Measurements from ENCODE around the gene HHAT.

Gene HHAT

GRCh38 chr1:210372491-210372890 lies 43.8 kb downstream of the HHAT start:
- H3F3A ChIP-seq (ENCODE audit: insufficient read depth, low read length), result no peaks in the 10 kb centered on the region
- no peaks in the 10 kb centered on the region for H3K4me1 ChIP-seq (ENCODE audit: insufficient read depth, low read length, severe bottlenecking)
- H2AFZ ChIP-seq (ENCODE audit: low read length), result no peak overlapping the region
- no peak overlapping the region for H3K4me2 ChIP-seq (ENCODE audit: low read length)
- no peaks in the 10 kb centered on the region for H4K20me1 ChIP-seq (ENCODE audit: insufficient read depth, low read length)
- H3K27me3 ChIP-seq (ENCODE audit: insufficient read depth, low read length), result no peaks in the 10 kb centered on the region
- H3K4me3 ChIP-seq (ENCODE audit: low read depth, low read length, poor library complexity, severe bottlenecking), result no peak overlapping the region
- H3K9me2 ChIP-seq (ENCODE audit: low read depth, low read length), result no peaks in the 10 kb centered on the region
- H3K9ac ChIP-seq (ENCODE audit: low read length), result no peak overlapping the region
- H3K79me2 ChIP-seq (ENCODE audit: insufficient read depth, low read length), result no peaks in the 10 kb centered on the region
- no peak for TF ChIP-seq EZH2 (IDR thresholded peaks at IDR 0.05; ENCODE audit: borderline replicate concordance, low read length)
- TF ChIP-seq, protein P1, sequence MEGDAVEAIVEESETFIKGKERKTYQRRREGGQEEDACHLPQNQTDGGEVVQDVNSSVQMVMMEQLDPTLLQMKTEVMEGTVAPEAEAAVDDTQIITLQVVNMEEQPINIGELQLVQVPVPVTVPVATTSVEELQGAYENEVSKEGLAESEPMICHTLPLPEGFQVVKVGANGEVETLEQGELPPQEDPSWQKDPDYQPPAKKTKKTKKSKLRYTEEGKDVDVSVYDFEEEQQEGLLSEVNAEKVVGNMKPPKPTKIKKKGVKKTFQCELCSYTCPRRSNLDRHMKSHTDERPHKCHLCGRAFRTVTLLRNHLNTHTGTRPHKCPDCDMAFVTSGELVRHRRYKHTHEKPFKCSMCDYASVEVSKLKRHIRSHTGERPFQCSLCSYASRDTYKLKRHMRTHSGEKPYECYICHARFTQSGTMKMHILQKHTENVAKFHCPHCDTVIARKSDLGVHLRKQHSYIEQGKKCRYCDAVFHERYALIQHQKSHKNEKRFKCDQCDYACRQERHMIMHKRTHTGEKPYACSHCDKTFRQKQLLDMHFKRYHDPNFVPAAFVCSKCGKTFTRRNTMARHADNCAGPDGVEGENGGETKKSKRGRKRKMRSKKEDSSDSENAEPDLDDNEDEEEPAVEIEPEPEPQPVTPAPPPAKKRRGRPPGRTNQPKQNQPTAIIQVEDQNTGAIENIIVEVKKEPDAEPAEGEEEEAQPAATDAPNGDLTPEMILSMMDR (IDR thresholded peaks at IDR 0.05; ENCODE audit: low read length), result no peak
- H3K9me3 ChIP-seq (ENCODE audit: low read length), result no peaks in the 10 kb centered on the region
- no peak overlapping the region for H3K27ac ChIP-seq (ENCODE audit: low read depth, low read length, poor library complexity, severe bottlenecking)
- no peaks in the 10 kb centered on the region for H3K36me3 ChIP-seq (ENCODE audit: insufficient read depth, low read length)

DNA sequence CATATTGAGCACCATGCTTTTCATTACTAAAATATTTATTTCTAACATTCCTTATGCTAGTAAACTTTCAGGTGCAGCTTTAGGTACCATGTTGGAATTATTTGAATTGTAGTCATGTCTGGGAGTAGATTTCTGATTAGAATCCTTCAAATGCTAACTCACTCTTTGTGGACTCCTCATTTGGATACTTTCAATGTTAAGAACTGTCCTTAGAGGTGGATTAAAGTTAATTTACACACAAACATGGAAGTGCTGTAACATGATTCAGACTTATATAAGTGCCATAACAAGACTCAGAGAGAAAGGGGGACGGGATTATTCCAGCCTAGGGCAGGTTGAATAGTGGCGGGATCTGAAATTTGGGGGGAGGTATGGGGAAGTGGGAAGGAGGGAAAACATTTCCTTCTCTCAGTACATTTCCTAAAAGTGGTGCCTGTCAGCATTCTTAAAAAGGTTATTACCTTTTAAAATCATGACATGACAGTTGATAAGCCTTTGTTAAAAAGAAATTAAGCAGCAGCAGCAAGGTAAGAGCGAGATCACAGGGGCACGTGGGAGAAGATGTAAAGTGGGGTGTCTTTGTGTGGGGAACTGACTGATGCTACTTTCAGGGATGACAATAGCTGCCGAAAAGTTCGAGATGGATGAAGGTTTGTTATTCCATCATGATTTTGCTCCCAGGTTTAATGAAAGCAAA lies 44.4 kb downstream of the HHAT start:
- Histone ChIP-seq H4K20me1 (ENCODE audit: insufficient read depth, low read length) (no peaks in the 10 kb centered on the region), H3K4me1 (ENCODE audit: insufficient read depth, low read length, severe bottlenecking) (no peaks in the 10 kb centered on the region), H3K9ac (ENCODE audit: low read length) (no peak overlapping the region), H3K27me3 (ENCODE audit: insufficient read depth, low read length) (no peaks in the 10 kb centered on the region), H3K4me3 (ENCODE audit: low read depth, low read length, poor library complexity, severe bottlenecking) (no peak overlapping the region), H3K4me2 (ENCODE audit: low read length) (no peak overlapping the region), H3K79me2 (ENCODE audit: insufficient read depth, low read length) (no peaks in the 10 kb centered on the region), H3K9me2 (ENCODE audit: low read depth, low read length) (no peaks in the 10 kb centered on the region), H3K9me3 (ENCODE audit: low read length) (no peaks in the 10 kb centered on the region), H3K27ac (ENCODE audit: low read depth, low read length, poor library complexity, severe bottlenecking) (no peak overlapping the region), H3K36me3 (ENCODE audit: insufficient read depth, low read length) (no peaks in the 10 kb centered on the region), H2AFZ (ENCODE audit: low read length) (no peak overlapping the region), H3F3A (ENCODE audit: insufficient read depth, low read length) (no peaks in the 10 kb centered on the region)
- TF ChIP-seq EZH2 (IDR thresholded peaks at IDR 0.05; ENCODE audit: borderline replicate concordance, low read length), result no peak
- TF ChIP-seq, protein P1 (IDR thresholded peaks at IDR 0.05; ENCODE audit: low read length), result no peak

DNA sequence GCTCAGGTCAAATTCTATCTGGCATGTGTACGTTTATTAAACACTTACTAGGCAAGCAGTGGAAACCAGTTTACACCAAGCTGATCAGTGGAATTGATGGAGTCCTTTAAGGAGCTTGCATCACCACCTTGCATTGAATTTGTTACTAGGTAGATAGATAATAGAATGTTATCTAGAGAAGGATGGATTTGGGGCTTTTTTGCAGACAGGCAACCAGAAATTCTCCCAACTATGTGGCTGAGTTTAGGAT lies 44.9 kb downstream of the HHAT start:
- TF ChIP-seq EZH2 (IDR thresholded peaks at IDR 0.05; ENCODE audit: borderline replicate concordance, low read length), result no peak
- TF ChIP-seq, protein P1 (IDR thresholded peaks at IDR 0.05; ENCODE audit: low read length), result no peak
- H3K27me3 ChIP-seq (ENCODE audit: insufficient read depth, low read length), result no peaks in the 10 kb centered on the region
- no peak overlapping the region for H3K27ac ChIP-seq (ENCODE audit: low read depth, low read length, poor library complexity, severe bottlenecking)
- H3K36me3 ChIP-seq (ENCODE audit: insufficient read depth, low read length), result no peaks in the 10 kb centered on the region
- H3K4me3 ChIP-seq (ENCODE audit: low read depth, low read length, poor library complexity, severe bottlenecking), result no peak overlapping the region
- no peak overlapping the region for H3K9ac ChIP-seq (ENCODE audit: low read length)
- H2AFZ ChIP-seq (ENCODE audit: low read length), result no peak overlapping the region
- H4K20me1 ChIP-seq (ENCODE audit: insufficient read depth, low read length), result no peaks in the 10 kb centered on the region
- no peaks in the 10 kb centered on the region for H3K9me3 ChIP-seq (ENCODE audit: low read length)
- H3K9me2 ChIP-seq (ENCODE audit: low read depth, low read length), result no peaks in the 10 kb centered on the region
- H3K4me2 ChIP-seq (ENCODE audit: low read length), result no peak overlapping the region
- no peaks in the 10 kb centered on the region for H3K79me2 ChIP-seq (ENCODE audit: insufficient read depth, low read length)
- no peaks in the 10 kb centered on the region for H3F3A ChIP-seq (ENCODE audit: insufficient read depth, low read length)
- H3K4me1 ChIP-seq (ENCODE audit: insufficient read depth, low read length, severe bottlenecking), result no peaks in the 10 kb centered on the region

All from OCI-LY1 (cell line).